Fibroblast of skin of scalp (primary cell): Measurements from ENCODE around the gene GRHL3.

Experiments
- DNase-seq: peaks from one replicate; pipeline ENCODE4 v3.0.0-alpha.2; 2013

Gene GRHL3

GRCh38 chr1:24403806-24404205 is 84.6 kb downstream of the GRHL3 start:
- no peak for DNase-seq
